IMR-90 (cell line): ENCODE results near the gene ZNF41.

Experiments used
- BHLHE40 ChIP-seq: fragments of 150-350 bp; IDR thresholded peaks from 2 replicates; pipeline ENCODE4 v1.6.1; 2016; ENCODE audit warnings: mild to moderate bottlenecking, low read depth, low read length
- CEBPB ChIP-seq: IDR thresholded peaks from 2 replicates; pipeline ENCODE4 v1.6.1; 2012; ENCODE audit warnings: low read depth, low read length, improper control_type of control experiment
- CTCF ChIP-seq: conservative IDR thresholded peaks from 2 replicates; pipeline ENCODE4 v1.5.1; 2012; ENCODE audit warnings: mild to moderate bottlenecking, low read depth, low read length, improper control_type of control experiment
- ELK1 ChIP-seq: fragments of 150-350 bp; IDR thresholded peaks from 2 replicates; pipeline ENCODE4 v1.6.1; 2016; ENCODE audit warnings: low read depth, mild to moderate bottlenecking, low read length, moderate library complexity, borderline replicate concordance
- MAFK ChIP-seq: IDR thresholded peaks from 2 replicates; pipeline ENCODE4 v1.6.1; 2012; ENCODE audit warnings: low read depth, low read length, improper control_type of control experiment
- MXI1 ChIP-seq: IDR thresholded peaks from 2 replicates; pipeline ENCODE4 v1.6.1; 2012; ENCODE audit warnings: low read depth, mild to moderate bottlenecking, low read length, moderate library complexity, borderline replicate concordance
- POLR2A ChIP-seq: IDR thresholded peaks from 2 replicates; pipeline ENCODE4 v1.6.1; 2012; ENCODE audit warnings: mild to moderate bottlenecking, low read depth, low read length
- RAD21 ChIP-seq: IDR thresholded peaks from 2 replicates; pipeline ENCODE4 v1.6.1; 2012; ENCODE audit warnings: low read length, improper control_type of control experiment
- SMC3 ChIP-seq: fragments of 150-350 bp; IDR thresholded peaks from 2 replicates; pipeline ENCODE4 v1.6.1; 2016; ENCODE audit warnings: low read depth, mild to moderate bottlenecking, antibody characterized with exemption, low read length, moderate library complexity
- USF2 ChIP-seq: fragments of 150-350 bp; IDR thresholded peaks from 2 replicates; pipeline ENCODE4 v1.6.1; 2017; ENCODE audit warnings: mild to moderate bottlenecking, antibody characterized with exemption, low read length, low read depth

GRCh38 chrX:47530049-47530448 lies 47.0 kb upstream of the ZNF41 start:
- TF ChIP-seq POLR2A (no peak), CTCF (no peak), MAFK (no peak), RAD21 (no peak), BHLHE40 (no peak), USF2 (no peak), MXI1 (no peak), CEBPB (no peak), ELK1 (no peak), SMC3 (no peak)
